Heart left ventricle (tissue), 16 donors: Measurements from ENCODE around the gene SNX15. TPM values are rescaled to one million over a fixed set of nuclear protein-coding genes. Genes with fewer than 3 reads are reported as not detected.

ENCODE experiments used
- ATAC-seq, 4 donors: fragments of 200-7000 bp; cut with Tn5 transposase; one replicate each; pipeline ENCODE4 v1.9.1; 2020 to 2022; ENCODE audit warnings: moderate library complexity in 4 of 4, mild to moderate bottlenecking in 3 of 4, moderate number of reproducible peaks in 1 of 4
- DNase-seq, 5 donors: peaks; one replicate each; pipeline ENCODE4 v3.0.0-alpha.2; 2020
- H3K27ac ChIP-seq, 12 donors: fragments of 200-600 bp; sonication (generic) in 4 of 12; one replicate each; pipeline versions ENCODE4 v1.5.0 to v1.8.0; 2016 to 2022; ENCODE audit warnings: mild to moderate bottlenecking in 2 of 12
- H3K27me3 ChIP-seq, 9 donors: fragments of 200-600 bp; sonication (generic) in 2 of 9; one replicate each; pipeline versions ENCODE4 v1.5.1 to v1.8.0; 2016 to 2022; ENCODE audit warnings: mild to moderate bottlenecking in 3 of 9
- H3K36me3 ChIP-seq, 9 donors: fragments of 200-600 bp; sonication (generic) in 2 of 9; one replicate each; pipeline versions ENCODE4 v1.5.0 to v1.8.0; 2018 to 2022; ENCODE audit warnings: mild to moderate bottlenecking in 2 of 9
- H3K4me1 ChIP-seq, 12 donors: fragments of 200-600 bp; sonication (generic) in 4 of 12; one replicate each; pipeline versions ENCODE4 v1.5.0 to v1.8.0; 2016 to 2022; ENCODE audit warnings: mild to moderate bottlenecking in 3 of 12
- H3K4me3 ChIP-seq, 12 donors: fragments of 200-600 bp; sonication (generic) in 4 of 12; one replicate each; pipeline versions ENCODE4 v1.5.0 to v1.8.0; 2017 to 2022; ENCODE audit warnings: mild to moderate bottlenecking in 9 of 12, moderate library complexity in 4 of 12
- H3K9me3 ChIP-seq, 12 donors: fragments of 200-600 bp; sonication (generic) in 4 of 12; one replicate each; pipeline versions ENCODE4 v1.5.0 to v1.8.0; 2016 to 2022; ENCODE audit warnings: mild to moderate bottlenecking in 1 of 12
- CTCF ChIP-seq, 12 donors: fragments of 200-600 bp; sonication (generic) in 4 of 12; IDR thresholded peaks; one replicate each; pipeline versions ENCODE4 v1.5.0 to v1.8.0; 2018 to 2022; ENCODE audit warnings: antibody characterized with exemption in 12 of 12, mild to moderate bottlenecking in 5 of 12
- POLR2A ChIP-seq, 2 donors: fragments of 450-650 bp; IDR thresholded peaks; one replicate each; pipeline ENCODE4 v1.6.1; 2017; ENCODE audit warnings: antibody characterized with exemption in 2 of 2, mild to moderate bottlenecking in 2 of 2, moderate library complexity in 2 of 2
- WGBS, 4 donors: extraction: QIAGEN DNeasy Blood & Tissue Kit in 2 of 4; methylation state at CpG; one replicate each; pipeline versions ENCODE4 v1.1.5 to v1.1.7; 2013 to 2018; 5-methylcytosine and 5-hydroxymethylcytosine counted together
- intact Hi-C, 10 donors: fragments of 100-400 bp; cut with DNase I; formaldehyde crosslinking; loops; one replicate each; pipeline versions ENCODE4 v1.11.1 to v1.14.2; 2022
- polyA plus RNA-seq, 2 donors: library from polyadenylated mRNA; stranded (reverse); fragments of 200-250 nt; gene quantifications; one replicate each; pipeline ENCODE4 v1.2.3, GENCODE V29; 2013
- total RNA-seq, 9 donors: library from RNA; depleted of rRNA in 2 of 9; stranded (reverse); fragments of >200 nt in 2 of 9; fragmentation: NEBNext Ultra II Directional in 3 of 9; extraction: Animal tissue kit (Norgen Biotek cat#: 25700) in 3 of 9; gene quantifications; one replicate each; pipeline versions ENCODE4 v1.1.0 to v1.2.4, GENCODE V29; 2016 to 2023
- donor health status: ischemic (EF 13 %, LVEDD 7.1; RV severe dilation, severe dysfunction).
- donor health status: healthy with polysubstance abuse.
- donor health status: DM: no; HTN: yes; CAD: no.
- donor health status: DM: no; HTN: no; CAD: no.
- donor health status: ischemic (EF 25% LVEDD 6.9; RV normal size, moderate dysfunction).
- donor health status: ischemic (EF 25% LVEDD 5.7; RV mildly dilated, moderate dysfunction).
- donor health status: healthy.
- donor health status: DM: yes; HTN: yes; CAD: no.
- donor health status: ischemic (EF 35%, LVEDD 5.7; RV mildly dilated, moderate dysfunction).
- donor health status: nonischemic (EF 11% LVEDD 7.7; RV severe dilation, severe dysfunction).
- donor health status: DM: yes; HTN: yes; CAD: no.
- donor health status: PGD.
- donor health status: ischemic (EF 29% LVEDD 5.4; RV normal size, mild dysfunction).
- donor health status: nonischemic (EF 23%, LVEDD 6.1; RV moderate dilation, normal function).

The SNX15 gene
- total and polyA plus RNA-seq, 11 donors, result 12.7 to 33.0 (median 17.9) TPM

GRCh38 chr11:65058012-65058411, 30.8 kb downstream of the SNX15 start:
- no peak for ATAC-seq
- DNase-seq, result no peak
- WGBS, 4 donors, result 70 to 92% (median 77%) methylated on average over 5 to 13 of the region's 13 CpGs
- Histone ChIP-seq H3K27ac (no peak overlapping the region), H3K36me3 (no peaks in the 10 kb centered on the region), H3K4me3 (no peak overlapping the region), H3K4me1 (no peaks in the 10 kb centered on the region), H3K9me3 (no peaks in the 10 kb centered on the region), H3K27me3 (no peaks in the 10 kb centered on the region)
- no peak for TF ChIP-seq CTCF (IDR thresholded peaks at IDR 0.05)
- TF ChIP-seq POLR2A (IDR thresholded peaks at IDR 0.05), result no peak
- intact Hi-C loops, result no loop called here

DNA sequence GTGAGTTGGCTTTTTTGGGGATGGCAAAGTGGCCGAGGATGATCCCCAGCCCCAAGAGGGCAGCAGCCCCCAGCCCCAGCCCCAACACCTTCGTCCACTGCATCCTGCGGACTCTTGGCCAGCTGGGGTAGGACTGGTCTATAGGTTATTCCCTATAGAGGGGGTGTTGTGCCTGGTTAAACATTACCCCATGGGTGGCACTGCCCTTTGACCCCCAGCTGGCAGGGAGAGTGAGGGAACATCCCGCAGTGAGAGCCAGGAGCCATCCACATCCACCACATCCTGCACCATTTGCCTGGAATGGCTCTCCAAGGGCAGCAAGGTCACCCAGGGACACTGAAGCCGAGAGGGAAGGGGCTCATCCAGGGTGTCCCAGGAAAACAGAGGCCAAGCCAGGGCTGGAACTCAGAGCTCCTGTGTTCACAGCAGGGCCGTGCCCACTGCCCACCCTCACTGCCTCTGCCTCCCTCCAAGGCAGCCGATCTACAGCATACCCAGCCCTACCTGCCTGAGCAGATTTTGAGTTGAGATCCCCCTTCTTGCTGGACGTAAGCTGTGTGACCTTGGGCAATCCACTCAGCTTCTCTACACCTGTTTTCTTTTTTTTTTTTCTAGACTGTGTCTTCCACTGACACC, 31.3 kb downstream of the SNX15 start, which contains the start of gene NAALADL1:
Gene NAALADL1 (minus strand): TSS at position 135 of the 636 bp plus-strand sequence. CDS start 32 bp downstream, at position 103.
- H3K4me1 ChIP-seq, result no peaks in the 10 kb centered on the region
- WGBS, 4 donors, result 83 to 90% (median 85%) methylated on average over 6 to 8 of the region's 8 CpGs
- no peak for ATAC-seq
- H3K36me3 ChIP-seq, result no peaks in the 10 kb centered on the region
- intact Hi-C loops, result no loop called here
- no peak within 1 kb of the TSS for H3K27ac ChIP-seq
- H3K4me3 ChIP-seq, result no peak within 1 kb of the TSS
- no peaks in the 10 kb centered on the region for H3K27me3 ChIP-seq
- no peaks in the 10 kb centered on the region for H3K9me3 ChIP-seq
- no peak for DNase-seq
- TF ChIP-seq CTCF (IDR thresholded peaks at IDR 0.05), result no peak
- no peak for TF ChIP-seq POLR2A (IDR thresholded peaks at IDR 0.05)

DNA sequence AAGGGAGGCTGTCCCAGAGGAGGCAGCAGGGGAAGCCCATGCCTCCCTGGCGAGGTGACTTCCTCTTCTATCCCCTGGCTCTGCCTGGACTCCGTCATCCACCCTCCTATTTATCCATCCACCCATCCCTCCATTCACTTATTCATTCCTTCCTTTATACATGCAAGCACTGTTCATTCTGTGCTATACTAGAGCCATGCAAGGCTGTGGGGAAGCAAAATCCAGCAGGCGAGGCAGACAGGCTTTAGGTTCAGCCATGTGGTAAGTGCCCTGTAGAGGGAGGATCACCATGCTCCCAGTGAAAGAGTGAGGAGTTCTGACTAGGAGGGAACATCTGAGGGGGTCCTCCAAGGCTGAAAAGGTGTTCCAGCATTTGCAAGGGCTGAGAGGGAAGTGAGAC, 32.3 kb downstream of the SNX15 start:
- Histone ChIP-seq H3K4me3 (no peak overlapping the region), H3K27ac (no peak overlapping the region), H3K36me3 (no peaks in the 10 kb centered on the region), H3K4me1 (no peaks in the 10 kb centered on the region), H3K27me3 (no peaks in the 10 kb centered on the region), H3K9me3 (no peaks in the 10 kb centered on the region)
- 49 to 73% (median 61%) methylated on average over 3 of the region's 3 CpGs for WGBS, 4 donors
- no peak for TF ChIP-seq CTCF (IDR thresholded peaks at IDR 0.05)
- TF ChIP-seq POLR2A (IDR thresholded peaks at IDR 0.05), result no peak
- ATAC-seq (no peak), DNase-seq (no peak)
- intact Hi-C loops, result no loop called here

- TF ChIP-seq POLR2A (IDR thresholded peaks at IDR 0.05) (no peak), CTCF (IDR thresholded peaks at IDR 0.05) (no peak)
- H3K36me3 ChIP-seq, result no peaks in the 10 kb centered on the region
- no peaks in the 10 kb centered on the region for H3K4me1 ChIP-seq
- intact Hi-C loops, result no loop called here
- H3K27me3 ChIP-seq, result no peaks in the 10 kb centered on the region
- no peak overlapping the region for H3K27ac ChIP-seq
- 44 to 57% (median 46%) methylated on average over 10 of the region's 10 CpGs for WGBS, 4 donors
- DNase-seq (no peak), ATAC-seq (peak in 1 of 4 donors; percentile 13)
- H3K4me3 ChIP-seq, result no peak overlapping the region
- no peaks in the 10 kb centered on the region for H3K9me3 ChIP-seq
These were observed 33.0 kb downstream of the SNX15 start for GRCh38 chr11:65059959-65060824.
